Astrocyte of the spinal cord (primary cell): Measurements from ENCODE around the gene LRP3.

Source experiments
- DNase-seq: peaks from one replicate; pipeline ENCODE4 v3.0.0; 2011; ENCODE audit warnings: low read depth, low spot score
- H3K4me3 ChIP-seq: 2 replicates; pipeline ENCODE4 v1.5.1; 2011; ENCODE audit warnings: low read depth, mild to moderate bottlenecking, low read length, moderate library complexity
- CTCF ChIP-seq: IDR thresholded peaks from 2 replicates; pipeline ENCODE4 v1.5.1; 2012; ENCODE audit warnings: low read depth, mild to moderate bottlenecking, low read length, inconsistent platforms
- in situ Hi-C: cut with HindIII; loops from 2 replicates; pipeline ENCODE4 v1.10.0; 2017; ENCODE audit warnings: low sequenced_read_pairs

Gene LRP3

GRCh38 chr19:33232656-33233055 is 38.5 kb downstream of the LRP3 start:
- no peak overlapping the region for H3K4me3 ChIP-seq
- in situ Hi-C loops: no loop called here
- DNase-seq: no peak

GRCh38 chr19:33233056-33233873 is 39.1 kb downstream of the LRP3 start:
- no peak for TF ChIP-seq CTCF
- no peak for DNase-seq
- H3K4me3 ChIP-seq: no peak overlapping the region
- in situ Hi-C loops: no loop called here

More at GRCh38 chr19:33232656-33233055, 38.5 kb downstream of the LRP3 start:
- TF ChIP-seq CTCF: no peak

GRCh38 chr19:33234092-33234491 is 40.0 kb downstream of the LRP3 start:
- in situ Hi-C loops: no loop called here

GRCh38 chr19:33234736-33235135 is 40.6 kb downstream of the LRP3 start:
- no peak for DNase-seq
- H3K4me3 ChIP-seq: no peak overlapping the region
- in situ Hi-C loops: no loop called here
- TF ChIP-seq CTCF: no peak

More at GRCh38 chr19:33234092-33234491, 40.0 kb downstream of the LRP3 start:
- H3K4me3 ChIP-seq: no peak overlapping the region
- no peak for DNase-seq
- no peak for TF ChIP-seq CTCF

- DNase-seq: peak; percentile 62
- TF ChIP-seq CTCF: peak; percentile 94
- in situ Hi-C loops: no loop called here
- H3K4me3 ChIP-seq: no peak overlapping the region
Measured at GRCh38 chr19:33235269-33235995, 41.3 kb downstream of the LRP3 start.

- DNase-seq: no peak
- in situ Hi-C loops: no loop called here
- H3K4me3 ChIP-seq: no peak overlapping the region
- TF ChIP-seq CTCF: no peak
Measured at GRCh38 chr19:33235996-33236350, 41.8 kb downstream of the LRP3 start.
